HepG2 (cell line): ENCODE measurements around the gene IL1A. TPM values are rescaled to one million over a fixed set of nuclear protein-coding genes. Genes with fewer than 3 reads are reported as not detected.
A peak's percentile ranks its signal among the peaks of the same experiment; 100 is the strongest.

ENCODE experiments used
- BRD4 ChIP-seq: sonication (generic); formaldehyde crosslinking; IDR thresholded peaks from 2 replicates; pipeline ENCODE4 v1.4.0; 2020; ENCODE audit warnings: missing genetic modification reagents
- E2F2 ChIP-seq: sonication (generic); formaldehyde crosslinking; IDR thresholded peaks from 2 replicates; pipeline ENCODE4 v1.4.0; 2020; ENCODE audit warnings: missing genetic modification reagents, borderline replicate concordance
- GLMP ChIP-seq: sonication (generic); formaldehyde crosslinking; IDR thresholded peaks from 2 replicates; pipeline ENCODE4 v1.9.0; 2021; ENCODE audit warnings: missing genetic modification reagents, mild to moderate bottlenecking, borderline replicate concordance
- HCFC1 ChIP-seq: fragments of 150-350 bp; IDR thresholded peaks from 2 replicates; pipeline ENCODE4 v1.6.1; 2014; ENCODE audit warnings: low read depth, low read length
- HNRNPH1 ChIP-seq: fragments of 200-400 bp; formaldehyde crosslinking; optimal IDR thresholded peaks from 2 replicates; pipeline ENCODE3; 2017; ENCODE audit warnings: mild to moderate bottlenecking, low read depth, low read length
- KLF13 ChIP-seq: sonication (generic); formaldehyde crosslinking; IDR thresholded peaks from 2 replicates; pipeline ENCODE4 v1.4.0; 2020; ENCODE audit warnings: mild to moderate bottlenecking, missing genetic modification reagents
- PRDM10 ChIP-seq: sonication (generic); formaldehyde crosslinking; IDR thresholded peaks from 2 replicates; pipeline ENCODE4 v1.4.0; 2020; ENCODE audit warnings: low read depth, missing genetic modification reagents
- PRPF4 ChIP-seq: fragments of 200-400 bp; formaldehyde crosslinking; IDR thresholded peaks from 2 replicates; pipeline ENCODE4 v1.6.1; 2016; ENCODE audit warnings: low read length, low read depth; ENCODE audit not compliant: poor library complexity, severe bottlenecking
- RAD51 ChIP-seq: fragments of 450-650 bp; IDR thresholded peaks from 2 replicates; pipeline ENCODE4 v1.6.1; 2016; ENCODE audit warnings: borderline replicate concordance
- RBAK ChIP-seq: sonication (generic); formaldehyde crosslinking; IDR thresholded peaks from 2 replicates; pipeline ENCODE4 v1.5.1; 2020; ENCODE audit warnings: mild to moderate bottlenecking, missing genetic modification reagents
- THAP11 ChIP-seq: IDR thresholded peaks from 2 replicates; pipeline ENCODE4 v1.6.1; 2016; ENCODE audit warnings: missing biosample characterization, missing genetic modification reagents
- ZNF556 ChIP-seq: sonication (generic); formaldehyde crosslinking; IDR thresholded peaks from 2 replicates; pipeline ENCODE4 v1.4.0; 2020; ENCODE audit warnings: mild to moderate bottlenecking, missing genetic modification reagents, borderline replicate concordance
- ZNF749 ChIP-seq: sonication (generic); formaldehyde crosslinking; IDR thresholded peaks from 2 replicates; pipeline ENCODE4 v1.8.0; 2022; ENCODE audit warnings: mild to moderate bottlenecking, missing genetic modification reagents, moderate library complexity, borderline replicate concordance
- polyA plus RNA-seq, 8 experiments: library from polyadenylated mRNA; depleted of rRNA in 3 of 8; stranded (reverse) in 7 of 8; unstranded in 1 of 8; fragments of >200 nt; fragmentation: Illumina TruSeq in 4 of 8; extraction: Trizol in 4 of 8; gene quantifications; 2 replicates each; pipeline versions ENCODE4 v1.2.1 to v1.2.3, GENCODE V29; 2011 to 2016; ENCODE audit warnings: low read depth in 4 of 8, missing spikeins in 1 of 8, mixed read lengths in 1 of 8; ENCODE audit not compliant: insufficient read depth in 1 of 8
- total RNA-seq, 5 experiments: library from RNA; depleted of rRNA; stranded (reverse); fragments of >200 nt; fragmentation: Illumina TruSeq; extraction: Trizol; gene quantifications; 2 replicates each; pipeline ENCODE4 v1.2.3, GENCODE V29; 2016; ENCODE audit warnings: low read depth in 1 of 5
- TF ChIP-seq, protein P1 (sequence below): sonication (generic); formaldehyde crosslinking; IDR thresholded peaks from 2 replicates; pipeline ENCODE4 v1.9.0; 2022; ENCODE audit warnings: missing genetic modification reagents, mild to moderate bottlenecking, borderline replicate concordance
- TF ChIP-seq, protein P2 (sequence below): sonication (generic); formaldehyde crosslinking; IDR thresholded peaks from 2 replicates; pipeline ENCODE4 v1.4.0; 2020; ENCODE audit warnings: mild to moderate bottlenecking, missing genetic modification reagents, borderline replicate concordance

Gene IL1A
- total and polyA plus RNA-seq, 2 of the 13 experiments (the other 11 are each of a cell fraction or from before 2014, with no cell fraction given) = not detected

- TF ChIP-seq PRDM10 (CRISPR knock-in tag) (no peak), PRPF4 (no peak), ZNF556 (no peak), GLMP (CRISPR knock-in tag) (no peak), RAD51 (no peak), KLF13 (CRISPR knock-in tag) (no peak), RBAK (CRISPR knock-in tag) (no peak), HCFC1 (no peak), HNRNPH1 (no peak), ZNF749 (CRISPR knock-in tag) (no peak), THAP11 (CRISPR knock-in tag) (peak; percentile 49; the same call in 1 of the 2 replicates), E2F2 (no peak; the same call in 1 of the 2 replicates), BRD4 (CRISPR knock-in tag) (no peak)
- TF ChIP-seq, protein P1, sequence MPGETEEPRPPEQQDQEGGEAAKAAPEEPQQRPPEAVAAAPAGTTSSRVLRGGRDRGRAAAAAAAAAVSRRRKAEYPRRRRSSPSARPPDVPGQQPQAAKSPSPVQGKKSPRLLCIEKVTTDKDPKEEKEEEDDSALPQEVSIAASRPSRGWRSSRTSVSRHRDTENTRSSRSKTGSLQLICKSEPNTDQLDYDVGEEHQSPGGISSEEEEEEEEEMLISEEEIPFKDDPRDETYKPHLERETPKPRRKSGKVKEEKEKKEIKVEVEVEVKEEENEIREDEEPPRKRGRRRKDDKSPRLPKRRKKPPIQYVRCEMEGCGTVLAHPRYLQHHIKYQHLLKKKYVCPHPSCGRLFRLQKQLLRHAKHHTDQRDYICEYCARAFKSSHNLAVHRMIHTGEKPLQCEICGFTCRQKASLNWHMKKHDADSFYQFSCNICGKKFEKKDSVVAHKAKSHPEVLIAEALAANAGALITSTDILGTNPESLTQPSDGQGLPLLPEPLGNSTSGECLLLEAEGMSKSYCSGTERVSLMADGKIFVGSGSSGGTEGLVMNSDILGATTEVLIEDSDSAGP (CRISPR knock-in tag) = no peak
- TF ChIP-seq, protein P2, sequence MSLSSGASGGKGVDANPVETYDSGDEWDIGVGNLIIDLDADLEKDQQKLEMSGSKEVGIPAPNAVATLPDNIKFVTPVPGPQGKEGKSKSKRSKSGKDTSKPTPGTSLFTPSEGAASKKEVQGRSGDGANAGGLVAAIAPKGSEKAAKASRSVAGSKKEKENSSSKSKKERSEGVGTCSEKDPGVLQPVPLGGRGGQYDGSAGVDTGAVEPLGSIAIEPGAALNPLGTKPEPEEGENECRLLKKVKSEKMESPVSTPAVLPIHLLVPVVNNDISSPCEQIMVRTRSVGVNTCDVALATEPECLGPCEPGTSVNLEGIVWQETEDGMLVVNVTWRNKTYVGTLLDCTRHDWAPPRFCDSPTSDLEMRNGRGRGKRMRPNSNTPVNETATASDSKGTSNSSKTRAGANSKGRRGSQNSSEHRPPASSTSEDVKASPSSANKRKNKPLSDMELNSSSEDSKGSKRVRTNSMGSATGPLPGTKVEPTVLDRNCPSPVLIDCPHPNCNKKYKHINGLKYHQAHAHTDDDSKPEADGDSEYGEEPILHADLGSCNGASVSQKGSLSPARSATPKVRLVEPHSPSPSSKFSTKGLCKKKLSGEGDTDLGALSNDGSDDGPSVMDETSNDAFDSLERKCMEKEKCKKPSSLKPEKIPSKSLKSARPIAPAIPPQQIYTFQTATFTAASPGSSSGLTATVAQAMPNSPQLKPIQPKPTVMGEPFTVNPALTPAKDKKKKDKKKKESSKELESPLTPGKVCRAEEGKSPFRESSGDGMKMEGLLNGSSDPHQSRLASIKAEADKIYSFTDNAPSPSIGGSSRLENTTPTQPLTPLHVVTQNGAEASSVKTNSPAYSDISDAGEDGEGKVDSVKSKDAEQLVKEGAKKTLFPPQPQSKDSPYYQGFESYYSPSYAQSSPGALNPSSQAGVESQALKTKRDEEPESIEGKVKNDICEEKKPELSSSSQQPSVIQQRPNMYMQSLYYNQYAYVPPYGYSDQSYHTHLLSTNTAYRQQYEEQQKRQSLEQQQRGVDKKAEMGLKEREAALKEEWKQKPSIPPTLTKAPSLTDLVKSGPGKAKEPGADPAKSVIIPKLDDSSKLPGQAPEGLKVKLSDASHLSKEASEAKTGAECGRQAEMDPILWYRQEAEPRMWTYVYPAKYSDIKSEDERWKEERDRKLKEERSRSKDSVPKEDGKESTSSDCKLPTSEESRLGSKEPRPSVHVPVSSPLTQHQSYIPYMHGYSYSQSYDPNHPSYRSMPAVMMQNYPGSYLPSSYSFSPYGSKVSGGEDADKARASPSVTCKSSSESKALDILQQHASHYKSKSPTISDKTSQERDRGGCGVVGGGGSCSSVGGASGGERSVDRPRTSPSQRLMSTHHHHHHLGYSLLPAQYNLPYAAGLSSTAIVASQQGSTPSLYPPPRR (CRISPR knock-in tag) = no peak
Observed at GRCh38 chr2:112749755-112750559, 34.3 kb downstream of the IL1A start (continued).
